Suprapubic skin (tissue), 3 donors: ENCODE data around the gene LRRC18.

Source experiments
- EP300 ChIP-seq: sonication (generic); formaldehyde crosslinking; IDR thresholded peaks from one replicate; pipeline ENCODE4 v1.6.1; 2017; ENCODE audit warnings: antibody characterized with exemption
- POLR2A ChIP-seq, 2 donors: fragments of 450-650 bp; IDR thresholded peaks; one replicate each; pipeline ENCODE4 v1.6.1; 2017; ENCODE audit warnings: antibody characterized with exemption in 2 of 2, mild to moderate bottlenecking in 2 of 2, moderate library complexity in 2 of 2
- TF ChIP-seq, protein P1 (sequence below), 2 donors: fragments of 200-600 bp in 1 of 2; fragments of 450-650 bp in 1 of 2; sonication (generic) in 1 of 2; IDR thresholded peaks; one replicate each; pipeline ENCODE4 v1.5.1; 2016 to 2019; ENCODE audit warnings: antibody characterized with exemption in 2 of 2, mild to moderate bottlenecking in 1 of 2, moderate library complexity in 1 of 2

DNA sequence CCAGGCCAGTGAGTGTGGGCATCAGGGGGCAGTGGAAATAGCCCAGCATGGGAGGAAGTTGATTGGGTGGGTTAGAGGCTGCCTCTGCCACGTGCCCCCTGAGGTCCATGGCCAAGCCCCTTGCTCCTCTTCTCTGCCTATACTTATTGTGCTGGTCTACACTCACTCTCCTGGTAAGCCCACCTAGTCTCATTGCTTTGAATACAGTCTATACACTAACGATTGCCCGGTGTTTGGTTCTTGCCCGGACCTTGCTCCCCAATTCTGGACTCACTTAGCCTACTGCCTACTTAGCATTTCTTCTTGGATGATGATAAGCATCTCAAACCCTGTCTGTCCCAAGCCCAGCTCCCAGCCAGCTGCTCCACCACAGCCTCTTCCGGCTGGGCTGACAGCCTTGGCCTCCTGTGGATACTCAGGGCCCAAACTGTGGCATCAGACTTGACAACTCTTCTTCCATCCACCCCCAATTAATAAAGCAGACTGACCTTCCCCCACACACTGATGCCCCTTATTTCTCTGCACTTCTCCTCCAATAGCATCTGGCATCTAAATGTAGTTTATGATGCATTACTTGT is 10.1 kb downstream of the LRRC18 start:
- TF ChIP-seq, protein P1, sequence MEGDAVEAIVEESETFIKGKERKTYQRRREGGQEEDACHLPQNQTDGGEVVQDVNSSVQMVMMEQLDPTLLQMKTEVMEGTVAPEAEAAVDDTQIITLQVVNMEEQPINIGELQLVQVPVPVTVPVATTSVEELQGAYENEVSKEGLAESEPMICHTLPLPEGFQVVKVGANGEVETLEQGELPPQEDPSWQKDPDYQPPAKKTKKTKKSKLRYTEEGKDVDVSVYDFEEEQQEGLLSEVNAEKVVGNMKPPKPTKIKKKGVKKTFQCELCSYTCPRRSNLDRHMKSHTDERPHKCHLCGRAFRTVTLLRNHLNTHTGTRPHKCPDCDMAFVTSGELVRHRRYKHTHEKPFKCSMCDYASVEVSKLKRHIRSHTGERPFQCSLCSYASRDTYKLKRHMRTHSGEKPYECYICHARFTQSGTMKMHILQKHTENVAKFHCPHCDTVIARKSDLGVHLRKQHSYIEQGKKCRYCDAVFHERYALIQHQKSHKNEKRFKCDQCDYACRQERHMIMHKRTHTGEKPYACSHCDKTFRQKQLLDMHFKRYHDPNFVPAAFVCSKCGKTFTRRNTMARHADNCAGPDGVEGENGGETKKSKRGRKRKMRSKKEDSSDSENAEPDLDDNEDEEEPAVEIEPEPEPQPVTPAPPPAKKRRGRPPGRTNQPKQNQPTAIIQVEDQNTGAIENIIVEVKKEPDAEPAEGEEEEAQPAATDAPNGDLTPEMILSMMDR (IDR thresholded peaks at IDR 0.05) = no peak
- no peak for TF ChIP-seq POLR2A (IDR thresholded peaks at IDR 0.05)
- TF ChIP-seq EP300 = no peak
